SU-DHL-6 (cell line): ENCODE data around the gene ORC6.
"Not testable (repeated sequence)": the region's sequence is repeated elsewhere in the genome, so short reads cannot be mapped to it uniquely, and the experiment has no call there.

Experiments used
- CTCF ChIP-seq: fragments of 200-600 bp; sonication (generic); IDR thresholded peaks from one replicate; pipeline ENCODE4 v1.5.1; 2017; ENCODE audit warnings: antibody characterized with exemption, mild to moderate bottlenecking, low read length, moderate library complexity; ENCODE audit not compliant: insufficient read depth, poor library complexity, severe bottlenecking
- EZH2phosphoT487 ChIP-seq: fragments of 200-600 bp; sonication (generic), shearing (Covaris generic); conservative IDR thresholded peaks from 2 replicates; pipeline ENCODE4 v1.6.1; 2018; ENCODE audit warnings: mild to moderate bottlenecking, antibody characterized with exemption, low read length, moderate library complexity, mixed read lengths

GRCh38 chr16:46677943-46678342, 11.5 kb upstream of the ORC6 start:
- TF ChIP-seq CTCF, EZH2phosphoT487: not testable (repeated sequence)
